CD14-positive monocyte (primary cell): ENCODE data around the gene FHIT. TPM values are rescaled to one million over a fixed set of nuclear protein-coding genes. Genes with fewer than 3 reads are reported as not detected.

Source experiments
- DNase-seq, 3 donors: peaks; one replicate each; pipeline ENCODE4 v3.0.0-alpha.2; 2011 to 2022
- H2AFZ ChIP-seq: 2 replicates; pipeline ENCODE4 v1.6.0; 2012; ENCODE audit warnings: mild to moderate bottlenecking, low read depth, low read length, inconsistent platforms; ENCODE audit not compliant: insufficient read depth, poor library complexity, severe bottlenecking
- H3K27ac ChIP-seq, 2 donors: 1 replicate in 1 of 2; 2 replicates in 1 of 2; pipeline ENCODE4 v1.5.1; 2012 to 2013; ENCODE audit warnings: low read length in 2 of 2, control low read depth in 1 of 2, inconsistent platforms in 1 of 2, low read depth in 1 of 2, mild to moderate bottlenecking in 1 of 2
- H3K27me3 ChIP-seq, 2 donors: one replicate each; pipeline versions ENCODE4 v1.6.0 to v1.6.1; 2011 to 2013; ENCODE audit warnings: low read length in 2 of 2; ENCODE audit not compliant: control insufficient read depth in 2 of 2, insufficient read depth in 2 of 2
- H3K36me3 ChIP-seq, 2 donors: replicated peaks in 1 of 2; 1 replicate in 1 of 2; 2 replicates in 1 of 2; pipeline versions ENCODE4 v1.5.1 to v1.6.1; 2012 to 2013; ENCODE audit warnings: low read length in 2 of 2, control low read depth in 1 of 2, inconsistent platforms in 1 of 2, mild to moderate bottlenecking in 1 of 2; ENCODE audit not compliant: insufficient read depth in 2 of 2, control insufficient read depth in 1 of 2
- H3K4me1 ChIP-seq, 2 donors: 1 replicate in 1 of 2; 2 replicates in 1 of 2; pipeline versions ENCODE4 v1.5.1 to v1.6.1; 2012 to 2013; ENCODE audit warnings: low read length in 2 of 2, control low read depth in 1 of 2, inconsistent platforms in 1 of 2, mild to moderate bottlenecking in 1 of 2, moderate library complexity in 1 of 2; ENCODE audit not compliant: insufficient read depth in 2 of 2, control insufficient read depth in 1 of 2
- H3K4me2 ChIP-seq: replicated peaks from 2 replicates; pipeline ENCODE3; 2012; ENCODE audit warnings: low read length, moderate library complexity, mild to moderate bottlenecking; ENCODE audit not compliant: poor library complexity, severe bottlenecking; ENCODE audit errors: extremely low read depth
- H3K4me3 ChIP-seq, 3 experiments: fragments of 200-600 bp in 1 of 3; sonication (generic) in 1 of 3; replicated peaks in 1 of 3; 1 replicate in 2 of 3; 2 replicates in 1 of 3; pipeline ENCODE4 v1.5.1; 2011 to 2013; ENCODE audit warnings: low read length in 3 of 3, mild to moderate bottlenecking in 3 of 3, control low read depth in 2 of 3, low read depth in 2 of 3, inconsistent platforms in 1 of 3, moderate library complexity in 1 of 3
- H3K79me2 ChIP-seq: 2 replicates; pipeline ENCODE4 v1.6.0; 2012; ENCODE audit warnings: mild to moderate bottlenecking, control low read depth, inconsistent platforms, low read length, moderate library complexity; ENCODE audit not compliant: insufficient read depth
- H3K9ac ChIP-seq: 2 replicates; pipeline ENCODE4 v1.6.0; 2017; ENCODE audit warnings: low read length, mild to moderate bottlenecking; ENCODE audit not compliant: insufficient read depth, poor library complexity, severe bottlenecking
- H3K9me3 ChIP-seq, 2 donors: replicated peaks in 1 of 2; 1 replicate in 1 of 2; 2 replicates in 1 of 2; pipeline versions ENCODE4 v1.5.1 to v1.6.1; 2012 to 2013; ENCODE audit warnings: low read length in 2 of 2, control low read depth in 1 of 2; ENCODE audit not compliant: control insufficient read depth in 1 of 2, insufficient read depth in 1 of 2
- H4K20me1 ChIP-seq: 2 replicates; pipeline ENCODE4 v1.6.0; 2012; ENCODE audit warnings: mild to moderate bottlenecking, low read length, control low read depth, moderate library complexity; ENCODE audit not compliant: insufficient read depth
- H3K27ac Mint-ChIP-seq, 7 donors: one replicate each; pipeline ENCODE4 v1.8.0; 2020; ENCODE audit warnings: mild to moderate bottlenecking in 7 of 7, mixed read lengths in 7 of 7, moderate library complexity in 6 of 7, inconsistent platforms in 2 of 7
- H3K27me3 Mint-ChIP-seq, 3 donors: one replicate each; pipeline ENCODE4 v1.8.0; 2021 to 2022; ENCODE audit warnings: low read depth in 3 of 3, mild to moderate bottlenecking in 3 of 3, mixed read lengths in 3 of 3, moderate library complexity in 3 of 3, inconsistent platforms in 1 of 3
- H3K36me3 Mint-ChIP-seq, 2 donors: one replicate each; pipeline ENCODE4 v1.8.0; 2020; ENCODE audit warnings: mixed read lengths in 2 of 2, inconsistent platforms in 1 of 2, mild to moderate bottlenecking in 1 of 2
- H3K4me1 Mint-ChIP-seq: one replicate; pipeline ENCODE4 v1.8.0; 2020; ENCODE audit warnings: mild to moderate bottlenecking, mixed read lengths
- H3K4me3 Mint-ChIP-seq, 2 donors: one replicate each; pipeline ENCODE4 v1.8.0; 2020; ENCODE audit warnings: mild to moderate bottlenecking in 2 of 2, mixed read lengths in 2 of 2, moderate library complexity in 1 of 2
- H3K9me3 Mint-ChIP-seq, 7 donors: one replicate each; pipeline ENCODE4 v1.8.0; 2020 to 2022; ENCODE audit warnings: mixed read lengths in 7 of 7, mild to moderate bottlenecking in 6 of 7, moderate library complexity in 6 of 7, inconsistent platforms in 2 of 7
- CTCF ChIP-seq: fragments of 200-600 bp; IDR thresholded peaks from one replicate; pipeline ENCODE4 v1.8.0; 2022; ENCODE audit warnings: antibody characterized with exemption, mild to moderate bottlenecking
- WGBS: methylation state at CpG from one replicate; pipeline ENCODE4 v1.1.5; 2013; ENCODE audit warnings: missing lambda C conversion rate; ENCODE audit not compliant: insufficient coverage; 5-methylcytosine and 5-hydroxymethylcytosine counted together
- intact Hi-C, 2 donors: fragments of 100-400 bp; cut with micrococcal nuclease; formaldehyde crosslinking; loops; one replicate each; pipeline versions ENCODE4 v1.15.0 to v1.15.1; 2023
- polyA plus RNA-seq, 3 donors: library from polyadenylated mRNA; depleted of rRNA in 1 of 3; unstranded in 2 of 3; stranded (reverse) in 1 of 3; fragments of 300-500 nt in 2 of 3; fragments of >200 nt in 1 of 3; fragmentation: Illumina TruSeq in 2 of 3; gene quantifications; 1 replicate in 2 of 3; 2 replicates in 1 of 3; pipeline ENCODE4 v1.2.3, GENCODE V29; 2012 to 2021

Gene FHIT
- polyA plus RNA-seq, 3 donors = 1.7 to 3.4 (median 3.2) TPM

GRCh38 chr3:61158216-61158615 lies 93.0 kb downstream of the FHIT start:
- H3K4me1 Mint-ChIP-seq = peaks cover 5% of the 10 kb centered on the region

GRCh38 chr3:61157414-61157813 lies 93.8 kb downstream of the FHIT start:
- no peak overlapping the region for H3K27ac Mint-ChIP-seq
- intact Hi-C loops = no loop called here
- H3K27me3 ChIP-seq = no peaks in the 10 kb centered on the region
- no peak overlapping the region for H3K4me3 ChIP-seq
- no peaks in the 10 kb centered on the region for H3K36me3 ChIP-seq
- no peaks in the 10 kb centered on the region for H4K20me1 ChIP-seq
- H3K4me1 ChIP-seq = no peaks in the 10 kb centered on the region
- H3K27me3 Mint-ChIP-seq = no peaks in the 10 kb centered on the region
- no peaks in the 10 kb centered on the region for H3K9me3 ChIP-seq
- H2AFZ ChIP-seq = no peak overlapping the region
- TF ChIP-seq CTCF = no peak
- H3K4me3 Mint-ChIP-seq = no peak overlapping the region
- H3K9me3 Mint-ChIP-seq = peaks cover 0 to 4% (median 0%) of the 10 kb centered on the region in 7 donors
- H3K79me2 ChIP-seq = no peaks in the 10 kb centered on the region
- no peak overlapping the region for H3K27ac ChIP-seq
- no peaks in the 10 kb centered on the region for H3K36me3 Mint-ChIP-seq
- H3K9ac ChIP-seq = no peak overlapping the region
- no peak overlapping the region for H3K4me2 ChIP-seq
- DNase-seq = no peak
- H3K4me1 Mint-ChIP-seq = peaks cover 5% of the 10 kb centered on the region

More at GRCh38 chr3:61158216-61158615, 93.0 kb downstream of the FHIT start:
- H3K4me2 ChIP-seq = no peak overlapping the region
- no peaks in the 10 kb centered on the region for H3K4me1 ChIP-seq
- Mint-ChIP-seq H3K27ac (no peak overlapping the region), H3K4me3 (no peak overlapping the region), H3K36me3 (no peaks in the 10 kb centered on the region), H3K9me3 (no peaks in the 10 kb centered on the region), H3K27me3 (no peaks in the 10 kb centered on the region)
- H3K9me3 ChIP-seq = no peaks in the 10 kb centered on the region
- H4K20me1 ChIP-seq = no peaks in the 10 kb centered on the region
- no peak for TF ChIP-seq CTCF
- no peak for DNase-seq
- no peak overlapping the region for H3K27ac ChIP-seq
- H3K36me3 ChIP-seq = no peaks in the 10 kb centered on the region
- no peak overlapping the region for H3K9ac ChIP-seq
- WGBS = 40% methylated on average over 3 of the region's 4 CpGs
- H3K4me3 ChIP-seq = no peak overlapping the region
- H3K79me2 ChIP-seq = no peaks in the 10 kb centered on the region
- no peaks in the 10 kb centered on the region for H3K27me3 ChIP-seq
- H2AFZ ChIP-seq = no peak overlapping the region
- intact Hi-C loops = no loop called here
